NCI-H748 (cell line): ENCODE measurements around the gene AFTPH.

ENCODE experiments used
- DNase-seq: peaks from one replicate; lab custom pipeline; 2025; ENCODE audit not compliant: unreplicated experiment; lab: John Stamatoyannopoulos, UW

Gene AFTPH, protein sequence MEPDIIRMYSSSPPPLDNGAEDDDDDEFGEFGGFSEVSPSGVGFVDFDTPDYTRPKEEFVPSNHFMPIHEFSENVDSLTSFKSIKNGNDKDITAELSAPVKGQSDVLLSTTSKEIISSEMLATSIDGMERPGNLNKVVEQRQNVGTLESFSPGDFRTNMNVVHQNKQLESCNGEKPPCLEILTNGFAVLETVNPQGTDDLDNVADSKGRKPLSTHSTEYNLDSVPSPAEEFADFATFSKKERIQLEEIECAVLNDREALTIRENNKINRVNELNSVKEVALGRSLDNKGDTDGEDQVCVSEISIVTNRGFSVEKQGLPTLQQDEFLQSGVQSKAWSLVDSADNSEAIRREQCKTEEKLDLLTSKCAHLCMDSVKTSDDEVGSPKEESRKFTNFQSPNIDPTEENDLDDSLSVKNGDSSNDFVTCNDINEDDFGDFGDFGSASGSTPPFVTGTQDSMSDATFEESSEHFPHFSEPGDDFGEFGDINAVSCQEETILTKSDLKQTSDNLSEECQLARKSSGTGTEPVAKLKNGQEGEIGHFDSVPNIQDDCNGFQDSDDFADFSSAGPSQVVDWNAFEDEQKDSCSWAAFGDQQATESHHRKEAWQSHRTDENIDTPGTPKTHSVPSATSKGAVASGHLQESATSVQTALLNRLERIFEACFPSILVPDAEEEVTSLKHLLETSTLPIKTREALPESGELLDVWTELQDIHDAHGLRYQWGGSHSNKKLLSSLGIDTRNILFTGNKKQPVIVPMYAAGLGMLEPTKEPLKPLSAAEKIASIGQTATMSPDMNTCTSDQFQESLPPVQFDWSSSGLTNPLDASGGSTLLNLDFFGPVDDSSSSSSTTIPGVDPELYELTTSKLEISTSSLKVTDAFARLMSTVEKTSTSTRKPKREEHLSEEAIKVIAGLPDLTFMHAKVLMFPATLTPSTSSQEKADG

DNA sequence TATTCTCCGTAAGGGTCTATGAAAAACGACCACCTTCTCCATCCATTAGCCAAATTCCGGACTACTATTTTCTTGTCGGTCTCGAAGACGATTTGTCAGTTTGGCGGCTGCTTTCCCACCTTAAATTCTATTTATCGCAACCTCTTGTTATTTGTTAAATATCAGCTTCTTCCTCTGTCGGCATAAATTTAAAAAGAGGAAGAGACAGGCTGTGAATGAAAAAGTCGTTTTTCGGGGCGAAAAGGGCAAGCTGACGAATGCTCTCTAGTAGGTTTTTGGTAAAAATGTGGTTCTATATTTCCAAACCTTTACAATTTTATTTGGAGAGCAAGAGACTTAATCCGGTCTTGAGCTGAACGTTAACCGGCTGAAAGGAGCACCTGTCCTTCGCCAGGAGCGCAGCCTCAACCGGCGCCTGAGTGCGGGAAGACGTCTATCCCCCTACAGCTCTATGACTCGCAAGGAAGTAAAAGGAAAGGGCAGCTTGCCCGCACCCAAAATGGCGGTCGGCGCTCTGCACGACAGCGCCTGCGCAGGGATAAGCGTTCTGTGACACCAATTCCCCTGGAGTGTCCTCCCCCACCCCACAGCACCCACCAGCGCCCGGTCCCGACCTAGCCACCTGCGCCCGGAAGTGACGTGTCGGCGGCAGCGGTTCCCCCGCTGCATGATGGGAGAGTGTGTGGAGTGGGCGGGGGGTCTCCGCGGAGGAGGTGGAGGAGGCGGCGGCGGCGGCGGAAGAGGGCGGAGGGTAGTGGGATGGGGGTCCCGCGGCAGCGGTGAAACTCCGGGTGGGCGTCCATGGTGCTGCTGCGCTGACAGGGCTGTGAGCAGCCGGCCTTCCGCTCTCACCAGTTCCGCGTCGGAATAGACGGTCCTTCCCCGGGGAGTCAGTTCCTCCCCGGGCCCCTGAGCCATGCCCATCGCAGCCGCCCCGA lies at the start of gene AFTPH:
Gene AFTPH, plus strand, starts transcription at position 663 of the 938 bp plus-strand sequence. CDS start 27,147 bp downstream, outside the sequence.
- peak; percentile 97 for DNase-seq

DNA sequence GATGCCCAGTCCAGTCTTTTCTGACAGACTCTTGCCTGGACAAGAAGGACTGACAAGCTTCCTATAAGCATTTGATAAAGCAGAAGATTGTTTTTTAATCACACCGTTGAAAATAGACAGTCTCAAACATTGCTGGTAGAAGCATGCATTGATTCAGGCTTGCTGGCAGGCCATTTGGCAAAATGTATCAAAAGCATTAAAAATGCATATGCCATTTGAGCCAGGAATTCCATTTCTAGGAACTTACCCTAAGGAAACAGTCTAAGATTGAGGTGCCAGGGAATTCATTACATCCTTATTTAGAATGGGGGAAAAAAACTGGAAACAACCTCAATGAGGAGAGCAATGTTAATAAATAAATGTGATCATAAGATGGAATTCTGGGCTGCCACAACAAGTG lies 49.5 kb upstream of the AFTPH start:
- DNase-seq, result no peak

DNA sequence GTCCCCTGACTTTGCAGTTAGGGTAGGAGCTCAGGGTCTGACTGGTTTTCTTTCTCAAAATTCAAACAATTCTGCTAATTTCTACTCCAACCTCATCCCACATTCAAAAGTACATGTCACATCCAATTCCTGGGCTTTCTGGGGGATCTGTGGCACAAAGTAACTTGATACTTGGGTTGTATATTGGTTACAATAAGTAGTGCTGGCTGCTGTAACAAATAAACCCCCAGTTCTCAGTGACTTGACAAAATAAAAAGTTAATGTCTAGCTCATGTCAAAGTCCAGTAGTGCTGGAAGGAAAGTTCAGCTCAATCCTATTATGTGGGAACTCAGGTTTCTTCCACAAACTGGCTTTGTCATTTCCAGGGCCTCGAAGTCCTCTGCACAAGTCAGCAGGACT lies 47.1 kb upstream of the AFTPH start:
- no peak for DNase-seq

DNA sequence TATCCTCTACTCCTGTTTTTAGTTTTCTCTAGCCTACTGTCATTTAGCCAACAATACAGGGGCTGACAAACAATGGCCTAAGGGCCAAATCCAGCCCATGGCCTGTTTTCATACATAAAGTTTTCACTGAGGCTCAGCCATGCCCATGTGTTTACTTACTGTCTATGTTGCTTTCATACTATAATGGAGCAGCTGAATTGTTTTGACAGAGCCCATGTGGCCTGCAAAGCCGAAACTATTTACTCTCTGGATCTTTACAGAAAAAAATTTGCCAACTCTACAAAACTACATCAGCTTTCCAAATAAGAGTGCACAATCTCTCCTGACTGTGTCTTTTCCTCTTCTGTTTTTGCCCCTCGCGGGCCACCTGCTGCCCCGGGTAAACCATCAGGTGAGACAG lies 46.1 kb upstream of the AFTPH start:
- peak; percentile 40 for DNase-seq

DNA sequence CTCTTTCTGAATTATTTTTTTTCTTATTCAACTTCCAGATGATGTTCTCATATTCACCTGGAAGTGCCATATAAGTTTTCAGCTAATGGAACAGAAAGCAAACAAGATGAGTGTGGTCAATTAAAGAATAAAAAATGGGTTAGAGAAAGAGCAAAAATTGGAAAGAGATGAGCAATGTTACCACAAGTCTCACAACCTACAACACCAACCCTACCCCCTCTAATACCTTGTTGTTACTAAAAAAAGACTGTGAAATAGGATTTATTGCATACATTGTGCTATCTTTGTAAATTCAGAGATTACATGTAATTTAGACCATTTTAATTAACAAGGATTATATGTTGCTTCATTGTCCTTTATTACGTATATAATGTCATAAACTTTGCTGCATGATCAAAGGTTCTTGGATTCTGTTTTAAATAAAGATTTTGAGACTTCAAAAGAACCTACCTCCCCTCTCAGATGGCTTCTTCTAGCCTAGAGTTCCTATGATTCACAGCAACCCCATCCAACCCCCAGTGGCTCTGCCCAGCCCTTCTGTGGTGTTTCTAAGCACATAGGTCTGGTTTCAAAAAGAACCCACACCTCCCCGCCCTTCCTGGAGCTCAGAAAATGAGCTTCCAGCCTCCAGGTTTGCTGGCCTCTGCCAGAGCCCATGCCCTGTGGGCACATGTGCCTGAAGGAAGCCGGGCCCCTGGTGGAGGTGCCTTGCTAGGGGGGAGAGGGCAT lies 45.5 kb upstream of the AFTPH start:
- DNase-seq, result peak; percentile 12

DNA sequence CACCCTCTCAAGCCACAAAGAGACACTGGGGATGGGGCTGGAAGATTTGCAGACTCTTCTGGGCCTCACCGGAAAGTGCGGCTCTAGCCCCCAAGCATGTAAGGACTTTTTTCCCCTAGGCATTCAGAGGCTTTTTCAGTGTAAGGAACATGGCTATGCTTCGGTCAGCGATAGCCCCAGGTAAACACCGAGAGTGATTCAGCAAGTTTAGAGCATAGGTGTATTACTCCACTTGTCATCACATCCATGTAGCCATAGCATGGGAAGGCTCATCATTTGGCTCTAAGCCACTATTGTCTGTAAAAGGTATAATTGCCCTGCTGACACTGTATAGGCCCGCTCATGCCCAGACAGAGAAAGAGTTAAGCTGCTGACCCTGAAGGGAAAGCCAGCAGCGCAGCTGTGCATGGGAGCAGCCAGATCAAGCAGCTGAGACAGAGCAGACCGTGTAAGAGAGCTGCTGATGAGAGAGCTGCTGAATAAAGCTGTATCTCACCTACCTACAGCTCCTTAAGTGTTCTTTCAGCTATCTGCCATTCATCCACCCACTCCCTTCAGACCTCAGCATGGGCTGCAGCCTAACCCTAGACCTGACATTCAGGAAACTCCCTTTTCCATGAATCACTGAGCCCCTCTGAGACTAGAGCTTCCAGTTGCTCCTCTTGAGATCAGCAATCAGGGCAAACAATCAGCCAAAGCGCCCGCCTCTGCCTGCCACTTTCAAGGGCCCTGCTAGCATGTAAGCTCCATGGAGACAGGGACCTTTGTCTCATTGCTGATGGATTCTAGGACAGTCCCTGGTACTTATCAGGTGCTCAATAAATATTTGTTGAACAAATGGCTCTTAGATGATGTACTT lies 44.6 kb upstream of the AFTPH start:
- peak; percentile 93 for DNase-seq

DNA sequence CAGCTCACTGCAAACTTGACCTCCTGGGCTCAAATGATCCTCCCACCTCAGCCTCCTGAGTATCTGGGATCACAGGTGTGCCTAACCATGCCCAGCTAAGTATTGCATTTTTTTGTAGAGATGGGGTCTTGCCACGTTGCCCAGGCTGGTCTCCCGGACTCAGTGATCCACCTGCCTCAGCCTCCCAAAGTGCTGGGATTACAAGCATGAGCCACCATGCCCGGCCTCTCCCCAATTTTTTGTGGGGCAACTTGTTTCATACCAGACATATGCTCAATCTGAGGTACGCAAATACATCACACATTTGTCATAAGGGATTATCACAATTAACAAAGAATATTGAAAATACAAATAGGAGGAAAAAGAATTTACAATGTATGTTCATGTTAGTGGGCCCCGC lies 42.5 kb upstream of the AFTPH start:
- DNase-seq, result no peak

DNA sequence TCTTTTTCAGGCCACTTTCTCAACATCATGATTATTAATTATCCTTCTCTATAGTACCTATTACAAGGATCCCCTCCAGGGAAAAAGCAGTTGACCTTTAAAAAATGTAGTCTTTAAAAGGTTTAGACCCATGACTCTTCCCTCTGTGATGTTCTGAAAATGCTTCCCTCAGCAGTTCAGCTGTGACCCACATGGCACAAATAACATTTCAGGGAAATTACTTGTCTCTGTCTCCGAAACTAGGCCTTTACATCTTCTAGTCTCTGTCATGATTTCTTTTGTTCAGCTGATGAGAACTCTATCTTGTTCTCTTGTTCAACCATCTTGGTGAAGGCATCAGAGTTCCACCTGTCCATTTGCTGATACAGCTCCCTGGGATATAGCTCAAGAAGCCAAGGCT lies 41.9 kb upstream of the AFTPH start:
- DNase-seq, result no peak

DNA sequence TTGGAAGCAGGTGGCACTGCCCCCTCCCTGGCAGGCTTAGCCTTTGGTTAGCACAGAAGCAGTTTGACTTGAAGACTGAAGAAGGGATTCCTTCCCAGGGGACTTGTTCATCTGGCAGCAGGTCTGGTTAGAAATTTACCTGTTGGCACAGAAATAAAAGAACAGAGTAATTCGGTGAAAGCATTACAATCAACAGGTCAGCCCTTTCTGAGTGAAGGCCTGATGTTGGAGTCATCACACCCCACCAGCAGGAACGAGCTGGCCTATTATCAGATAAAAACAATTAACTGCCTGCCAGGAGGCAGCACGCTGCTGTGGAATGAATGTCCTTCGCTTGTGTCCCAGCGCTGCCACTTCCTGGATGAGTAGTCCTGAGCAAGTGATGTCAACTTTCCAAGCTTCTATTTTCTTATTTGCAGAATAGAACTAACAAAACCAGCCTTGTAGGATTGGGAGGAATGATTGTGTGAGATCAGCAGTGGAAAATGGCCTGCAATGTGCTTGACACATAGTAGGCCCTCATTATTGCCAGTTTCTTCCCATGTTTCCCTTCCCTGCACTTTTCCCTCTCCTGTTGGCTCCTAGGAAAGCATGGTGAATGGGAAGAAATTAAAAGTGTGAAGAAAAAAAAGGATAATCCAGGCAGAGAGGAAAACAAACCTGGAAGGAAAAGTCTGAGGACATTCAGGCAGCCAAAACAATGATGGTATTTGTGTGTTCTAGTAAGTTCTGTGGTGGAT lies 41.2 kb upstream of the AFTPH start:
- DNase-seq, result peak; percentile 54

DNA sequence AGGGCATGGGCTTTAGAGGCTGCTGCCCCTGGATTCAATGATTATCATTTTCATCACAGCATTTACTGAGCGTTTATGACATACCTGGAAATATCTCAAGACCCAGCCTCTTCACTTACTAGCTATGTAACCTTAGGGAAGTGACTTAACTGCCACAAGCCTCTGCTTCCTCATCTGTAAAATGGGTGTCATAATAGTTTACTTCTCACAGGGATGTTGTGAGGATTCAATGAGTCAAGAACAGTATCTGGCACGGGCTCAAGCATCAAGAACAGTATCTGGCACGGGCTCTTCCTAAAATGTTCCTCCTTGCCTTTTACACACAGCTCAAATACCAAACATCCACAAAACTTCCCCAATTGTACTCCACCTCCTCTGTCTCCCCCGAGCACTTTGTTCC lies 38.8 kb upstream of the AFTPH start:
- DNase-seq, result no peak

DNA sequence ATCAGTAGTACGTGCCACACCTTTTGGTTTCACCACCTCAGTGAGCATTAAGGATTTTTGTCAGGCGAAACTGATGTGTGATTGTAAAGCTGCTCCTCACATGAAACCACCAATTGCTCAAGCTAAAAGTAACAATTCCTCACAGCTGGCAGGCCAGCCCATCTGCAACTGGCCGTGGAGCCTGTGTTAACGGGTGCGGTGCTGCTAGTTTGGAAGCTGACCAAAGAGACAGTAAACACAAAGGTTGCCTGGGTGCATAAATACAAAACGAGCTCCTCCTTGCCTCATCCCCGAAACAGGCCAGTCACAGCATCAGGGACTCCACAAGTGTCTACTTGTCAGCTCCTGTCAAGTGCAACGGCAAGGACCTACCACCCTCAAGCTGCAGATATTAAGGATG lies 38.2 kb upstream of the AFTPH start:
- DNase-seq, result peak; percentile 81

DNA sequence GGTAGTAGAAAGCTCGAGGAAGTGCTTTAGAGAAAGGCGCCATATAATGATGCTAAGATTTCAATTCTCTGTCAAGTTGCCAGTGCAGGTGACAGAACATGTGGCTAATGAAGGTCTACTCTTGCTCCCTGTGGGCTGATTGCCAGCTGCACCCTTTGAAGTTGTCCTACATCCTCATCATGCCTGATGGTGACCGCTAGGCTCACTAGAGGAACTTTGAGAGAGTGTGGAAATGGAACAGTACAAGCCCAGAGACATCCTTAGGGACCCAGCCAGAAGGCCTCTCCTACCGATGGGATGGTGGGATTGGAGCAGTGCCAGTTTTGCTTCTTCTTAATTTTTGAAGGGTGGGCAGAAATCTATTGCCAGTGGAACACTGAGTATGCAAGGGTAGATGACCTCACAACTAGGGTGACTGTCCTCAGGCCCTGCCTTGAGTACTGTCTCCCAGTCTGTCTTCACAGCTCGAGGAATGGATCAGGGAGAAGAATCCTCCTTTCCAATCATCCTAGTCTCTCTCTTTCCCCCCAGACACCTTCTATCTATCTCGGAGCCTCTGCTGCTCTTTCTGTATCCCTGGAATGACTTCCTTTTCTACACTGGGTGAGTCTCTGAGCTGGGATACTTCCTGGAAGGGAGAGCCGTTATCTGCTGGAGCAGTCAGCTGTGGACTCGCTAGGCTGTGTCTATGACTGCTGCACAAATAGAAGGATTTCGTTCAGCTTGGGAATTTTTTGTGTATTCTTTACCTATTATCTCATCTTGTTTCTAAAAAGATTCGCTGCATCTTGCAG lies 36.7 kb upstream of the AFTPH start:
- DNase-seq, result peak; percentile 53

DNA sequence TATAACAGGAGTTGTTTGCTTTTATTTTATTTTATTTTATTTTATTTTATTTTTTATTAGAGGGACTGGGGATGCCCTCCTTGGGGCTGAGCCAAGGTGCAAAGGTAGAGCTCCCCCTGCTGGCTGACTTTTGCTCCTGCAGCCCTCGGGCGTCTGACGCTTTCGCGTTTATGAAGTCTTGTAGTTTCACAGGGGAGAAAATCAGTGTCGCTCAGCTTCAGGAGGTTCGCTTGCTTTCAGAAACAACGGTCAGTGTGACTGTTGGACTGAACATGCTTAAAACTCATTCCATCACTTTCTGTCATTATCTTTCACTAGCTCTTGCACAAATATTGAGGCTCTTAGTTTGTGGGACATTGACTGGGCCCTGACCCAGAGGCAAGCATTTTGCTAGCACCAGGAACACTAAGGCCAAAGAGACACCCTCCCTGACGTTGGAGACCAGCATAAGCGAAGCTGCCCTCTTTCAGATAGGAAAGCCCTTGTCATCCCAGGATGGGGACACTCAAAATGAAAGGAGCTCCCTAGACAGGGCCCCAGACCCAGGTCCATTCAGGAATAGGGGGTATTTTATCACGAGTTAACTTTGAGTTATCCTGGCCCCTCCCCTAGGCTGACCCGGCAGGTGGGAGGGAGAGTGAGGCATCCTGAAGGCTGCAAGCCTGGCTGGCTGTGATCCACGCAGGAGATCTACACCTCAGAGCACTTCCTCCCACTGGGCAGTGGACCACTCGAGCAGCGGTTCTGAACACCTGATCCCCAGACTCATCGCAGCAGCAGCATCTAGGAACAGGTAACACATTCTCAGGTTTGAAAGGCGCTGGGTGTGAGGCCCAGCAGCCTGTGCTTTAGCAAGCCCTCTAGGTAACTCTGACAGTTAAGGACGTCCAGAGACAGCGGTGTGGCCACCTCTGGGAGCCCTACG lies 35.8 kb upstream of the AFTPH start:
- peak; percentile 62 for DNase-seq

DNA sequence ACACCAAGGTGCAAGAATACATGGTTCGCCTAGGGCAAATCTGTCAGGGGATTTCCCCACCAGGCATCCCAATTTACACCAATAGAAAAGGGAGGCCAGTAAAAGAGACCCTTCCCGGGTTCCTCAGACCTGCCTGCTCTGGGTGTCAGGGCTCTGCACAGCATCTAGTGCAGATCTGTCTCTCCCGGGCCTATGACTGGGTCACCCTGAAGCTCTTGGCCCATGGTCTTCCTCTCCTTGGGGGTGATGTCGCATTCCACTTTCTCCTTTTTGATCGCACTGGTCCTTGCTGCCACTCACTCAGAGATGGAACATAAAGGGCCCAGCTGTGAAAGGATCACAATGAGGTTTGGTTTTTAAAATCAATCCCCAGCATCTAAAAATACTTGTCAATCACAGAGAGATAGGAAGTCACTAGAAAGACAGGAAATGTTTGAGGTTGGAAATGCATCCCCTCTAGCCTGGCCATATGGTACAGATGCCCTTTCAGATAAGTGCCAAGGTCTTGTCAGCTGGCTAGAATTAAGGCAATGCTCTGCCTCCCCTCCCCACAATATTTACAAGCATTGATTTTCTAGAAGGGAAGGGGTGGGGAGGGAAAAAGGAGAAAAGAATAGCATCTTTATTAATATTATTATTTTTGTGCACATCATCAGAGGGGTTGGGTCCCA lies 34.9 kb upstream of the AFTPH start:
- no peak for DNase-seq

DNA sequence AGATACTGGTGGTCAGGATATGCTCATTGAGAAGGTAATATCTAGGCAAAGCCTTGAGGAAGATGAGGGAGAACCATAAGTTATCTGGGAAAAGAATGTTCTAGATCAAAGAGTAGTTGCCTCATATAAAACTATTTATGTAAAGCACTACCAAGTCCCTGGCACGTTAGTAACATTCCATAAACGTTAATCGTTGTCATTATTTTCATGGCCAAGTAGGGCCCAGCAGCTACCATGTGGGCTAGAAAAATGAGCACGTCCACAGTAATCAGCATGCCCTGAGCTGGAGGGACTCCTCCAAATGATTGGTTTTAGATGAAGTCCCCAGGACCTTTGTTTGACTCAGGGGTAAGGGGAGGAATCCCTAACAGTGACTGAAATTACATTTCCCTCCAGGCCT lies 32.7 kb upstream of the AFTPH start:
- no peak for DNase-seq

DNA sequence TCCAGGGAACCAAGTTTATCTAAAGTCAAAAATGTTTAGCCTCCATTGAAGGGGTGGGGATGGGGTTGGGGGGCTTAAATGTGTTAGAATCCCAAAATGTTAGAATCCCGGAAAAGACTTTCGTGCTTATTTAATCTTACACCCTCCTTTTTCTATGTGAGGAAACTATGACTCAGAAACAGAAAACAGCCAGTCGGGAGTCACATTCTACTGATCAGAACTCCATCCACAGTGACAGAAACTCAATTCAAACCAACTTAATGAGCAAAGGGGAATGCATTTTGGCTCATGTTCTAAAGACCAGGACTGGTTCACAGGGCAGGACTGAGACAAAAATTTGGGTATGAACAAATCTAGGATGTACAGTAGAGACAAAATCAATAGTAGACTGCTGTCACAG lies 31.9 kb upstream of the AFTPH start:
- DNase-seq, result no peak
